NCI-H2196 treated with DMSO at 0.1 percent for 48 hours (cell line): ENCODE results near the gene OR52D1.

Experiments
- DNase-seq: peaks from one replicate; lab custom pipeline; 2025; ENCODE audit not compliant: unreplicated experiment; lab: John Stamatoyannopoulos, UW

OR52D1 gene

GRCh38 chr11:5509803-5510202, 21.3 kb downstream of the OR52D1 start, which contains the start of gene UBQLN3:
UBQLN3 (minus strand) TSS chr11:5509957; CDS start chr11:5509558, 399 bp downstream.
- no peak for DNase-seq

- DNase-seq = no peak
Measured at GRCh38 chr11:5514841-5515240, 26.4 kb downstream of the OR52D1 start.

GRCh38 chr11:5516599-5516998, 28.1 kb downstream of the OR52D1 start, which contains the start of gene UBQLNL:
UBQLNL (minus strand) TSS chr11:5516699; CDS start chr11:5516441, 258 bp downstream.
- no peak for DNase-seq

GRCh38 chr11:5521540-5521939, 33.1 kb downstream of the OR52D1 start:
- DNase-seq = no peak

GRCh38 chr11:5522308-5522707, 33.8 kb downstream of the OR52D1 start:
- no peak for DNase-seq

GRCh38 chr11:5524756-5525155, 36.3 kb downstream of the OR52D1 start:
- DNase-seq = no peak

GRCh38 chr11:5527716-5528115, 39.2 kb downstream of the OR52D1 start:
- no peak for DNase-seq

- no peak for DNase-seq
Measured at GRCh38 chr11:5528495-5528894, 40.0 kb downstream of the OR52D1 start.

- DNase-seq = no peak
Measured at GRCh38 chr11:5531053-5531831, 42.8 kb downstream of the OR52D1 start.

- DNase-seq = no peak
Measured at GRCh38 chr11:5534046-5534445, 45.6 kb downstream of the OR52D1 start.

GRCh38 chr11:5536482-5536881, 48.0 kb downstream of the OR52D1 start:
- DNase-seq = no peak
